Measurements from ENCODE around the gene GPR62. TPM values are rescaled to one million over a fixed set of nuclear protein-coding genes. Genes with fewer than 3 reads are reported as not detected.

Gene GPR62
- total and polyA plus RNA-seq, 2 donors (not counting 3 experiments of a cell fraction or from before 2014, with no cell fraction given), result 0.04 to 0.15 TPM

- Histone ChIP-seq H3K36me3 (ENCODE audit: control insufficient read depth in 2 of 2, extremely low read depth in 1 of 2, insufficient read depth in 2 of 2, low read length in 2 of 2) (peaks cover 0 to 41% of the 10 kb centered on the region in 2 experiments), H3K27ac (ENCODE audit: insufficient read depth, low read depth, low read length) (no peak overlapping the region), H3K79me2 (ENCODE audit: control insufficient read depth, insufficient read depth, low read length) (peaks cover 4% of the 10 kb centered on the region), H3K4me1 (ENCODE audit: control insufficient read depth, extremely low read depth, insufficient read depth, low read length) (peaks cover under 1% of the 10 kb centered on the region), H3K27me3 (ENCODE audit: control insufficient read depth in 2 of 2, insufficient read depth in 2 of 2, low read length in 2 of 2) (no peaks in the 10 kb centered on the region), H4K20me1 (replicated peaks; ENCODE audit: control insufficient read depth, extremely low read depth, insufficient read depth, low read length) (no peaks in the 10 kb centered on the region), H3K9ac (replicated peaks; ENCODE audit: extremely low read depth, insufficient read depth, low read length) (no peak overlapping the region), H2AFZ (ENCODE audit: low read depth, low read length) (no peak overlapping the region), H3K9me3 (replicated peaks; ENCODE audit: control insufficient read depth, insufficient read depth, low read length) (no peaks in the 10 kb centered on the region), H3K4me2 (ENCODE audit: insufficient read depth, low read length) (no peak overlapping the region), H3K4me3 (replicated peaks in 1 of 3; ENCODE audit: insufficient read depth in 1 of 3, low read depth in 1 of 3, low read length in 3 of 3) (no peak overlapping the region), H3K9me1 (replicated peaks; ENCODE audit: control insufficient read depth, extremely low read depth, insufficient read depth, low read length) (no peaks in the 10 kb centered on the region)
- no TSS peak for BruUV-seq (replicated peaks)
- TF ChIP-seq MAX (IDR thresholded peaks at IDR 0.05; ENCODE audit: insufficient read depth, insufficient read length) (no peak), CTCF (IDR thresholded peaks at IDR 0.05; ENCODE audit: extremely low read depth in 1 of 2, insufficient read depth in 1 of 2, low read depth in 1 of 2, low read length in 2 of 2) (no peak), POLR2AphosphoS5 (IDR thresholded peaks at IDR 0.05; ENCODE audit: insufficient read depth, low read depth, low read length) (no peak), GATA2 (IDR thresholded peaks at IDR 0.05; ENCODE audit: insufficient read depth, insufficient read length, low read depth, low read length) (no peak), EZH2 (IDR thresholded peaks at IDR 0.05; ENCODE audit: borderline replicate concordance, low read depth, low read length, severe bottlenecking) (no peak), JUN (IDR thresholded peaks at IDR 0.05; ENCODE audit: borderline replicate concordance, insufficient read depth, insufficient read length, low read depth) (no peak), MYC (IDR thresholded peaks at IDR 0.05; ENCODE audit: low read depth, low read length) (no peak), FOS (IDR thresholded peaks at IDR 0.05; ENCODE audit: borderline replicate concordance, insufficient read depth, low read length) (no peak), POLR2A (IDR thresholded peaks at IDR 0.05; ENCODE audit: low read depth, low read length) (no peak)
- no peak for FAIRE-seq
- POLR2A ChIA-PET, result no interaction called here
- DNase-seq (ENCODE audit: low read depth, low spot score), result no peak
- intact Hi-C loops (cut with micrococcal nuclease), result no loop called here
- CTCF ChIA-PET, result no interaction called here
- dilution Hi-C loops (cut with MboI; ENCODE audit: extremely low pct_ligation_motif_present, low sequenced_read_pairs), result no loop called here
Measured at GRCh38 chr3:51934991-51935885, 19.9 kb upstream of the GPR62 start.

Measured in endothelial cell of umbilical vein (primary cell).